ENCODE results near the gene HGFAC.
"Not testable (repeated sequence)": the region's sequence is repeated elsewhere in the genome, so short reads cannot be mapped to it uniquely, and the experiment has no call there.

The HGFAC gene

GRCh38 chr4:3411190-3411589 is 30.6 kb upstream of the HGFAC start:
- not testable (repeated sequence) for DNase-seq (ENCODE audit: low spot score)

DNA sequence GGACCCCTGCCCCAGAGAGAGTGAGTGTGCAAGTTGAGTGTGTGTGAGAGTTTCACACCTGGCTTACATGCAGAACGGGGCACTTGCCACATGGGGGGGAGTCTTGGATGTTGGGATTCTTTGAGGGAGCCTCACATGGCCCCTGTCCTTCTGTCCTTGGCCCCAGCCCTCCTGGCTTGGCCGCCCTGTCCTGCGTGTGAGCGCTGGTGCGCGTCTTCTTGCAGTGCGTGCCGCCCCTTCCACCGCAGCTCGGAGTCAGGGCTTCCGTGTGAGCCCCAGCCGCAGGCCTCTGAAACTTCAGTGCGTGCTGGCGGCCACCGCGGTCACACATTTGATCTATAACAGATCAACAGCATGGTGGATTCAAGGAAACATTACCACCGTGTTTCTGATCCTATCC is 30.1 kb upstream of the HGFAC start:
- DNase-seq (ENCODE audit: low spot score), result no peak

- no peak for DNase-seq (ENCODE audit: low spot score)
These were observed 29.3 kb upstream of the HGFAC start for GRCh38 chr4:3412257-3413020.

DNA sequence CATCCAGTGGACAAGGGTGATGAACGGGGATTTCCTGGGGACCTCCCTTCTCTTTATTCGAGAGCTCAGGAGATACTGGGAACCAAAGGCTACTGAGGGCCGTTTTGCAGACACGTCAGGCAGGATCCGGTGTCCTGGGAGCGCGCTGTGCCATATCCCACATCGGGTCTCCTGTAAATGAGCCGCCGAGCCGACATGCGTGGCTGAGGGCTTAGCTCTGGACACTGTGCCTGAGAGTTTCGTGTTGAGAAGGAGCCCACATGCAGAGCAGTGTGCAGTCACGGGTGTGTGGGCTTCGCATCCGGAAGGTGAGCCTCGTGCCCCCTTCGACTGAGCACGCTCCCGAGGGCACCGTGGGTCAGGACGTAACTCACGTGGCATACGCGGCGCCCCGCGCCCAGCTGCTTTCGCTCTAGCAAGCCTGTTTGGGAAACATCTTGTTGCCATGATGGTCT is 28.5 kb upstream of the HGFAC start:
- no peak for DNase-seq (ENCODE audit: low spot score)

- DNase-seq (ENCODE audit: low spot score), result no peak
These were observed 27.9 kb upstream of the HGFAC start for GRCh38 chr4:3413675-3414420.

DNA sequence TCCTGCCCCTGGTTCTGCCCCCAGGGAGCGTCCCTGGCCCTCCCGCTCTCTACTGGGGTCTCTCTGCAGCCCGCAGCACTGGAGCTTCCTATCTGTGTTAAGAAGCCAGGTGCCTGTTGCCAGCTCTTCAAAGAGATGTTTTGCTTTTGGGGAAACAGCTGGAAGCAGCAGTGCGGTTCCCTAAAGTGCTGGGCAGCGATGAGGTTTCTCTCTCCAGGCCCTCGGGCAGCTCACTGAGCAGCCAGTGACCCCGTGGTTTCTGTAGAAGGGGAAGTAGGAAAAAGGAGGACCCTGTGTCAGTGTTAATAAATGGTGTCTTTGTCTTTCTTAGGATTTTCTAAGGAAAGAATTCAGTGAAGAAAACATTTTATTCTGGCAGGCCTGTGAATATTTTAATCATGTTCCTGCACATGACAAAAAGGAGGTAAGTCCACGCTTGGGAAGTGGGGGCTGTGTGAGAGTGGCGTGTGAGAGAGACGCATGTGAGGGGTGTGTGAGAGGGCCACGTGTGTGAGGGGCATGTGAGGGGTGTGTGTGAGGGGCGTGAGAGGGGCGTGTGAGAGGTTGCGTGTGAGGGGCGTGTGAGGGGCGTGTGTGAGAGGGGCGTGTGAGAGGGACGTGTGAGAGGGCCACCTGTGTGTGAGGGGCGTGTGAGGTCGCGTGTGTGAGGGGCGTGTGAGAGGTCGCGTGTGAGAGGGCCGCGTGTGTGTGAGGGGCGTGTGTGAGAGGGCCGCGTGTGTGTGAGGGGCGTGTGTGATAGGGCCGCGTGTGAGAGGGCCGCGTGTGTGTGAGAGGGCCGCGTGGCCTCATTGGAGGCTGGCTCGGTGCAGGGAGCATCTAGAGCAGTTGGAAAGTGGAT is 27.1 kb upstream of the HGFAC start:
- no peak for DNase-seq (ENCODE audit: low spot score)

DNA sequence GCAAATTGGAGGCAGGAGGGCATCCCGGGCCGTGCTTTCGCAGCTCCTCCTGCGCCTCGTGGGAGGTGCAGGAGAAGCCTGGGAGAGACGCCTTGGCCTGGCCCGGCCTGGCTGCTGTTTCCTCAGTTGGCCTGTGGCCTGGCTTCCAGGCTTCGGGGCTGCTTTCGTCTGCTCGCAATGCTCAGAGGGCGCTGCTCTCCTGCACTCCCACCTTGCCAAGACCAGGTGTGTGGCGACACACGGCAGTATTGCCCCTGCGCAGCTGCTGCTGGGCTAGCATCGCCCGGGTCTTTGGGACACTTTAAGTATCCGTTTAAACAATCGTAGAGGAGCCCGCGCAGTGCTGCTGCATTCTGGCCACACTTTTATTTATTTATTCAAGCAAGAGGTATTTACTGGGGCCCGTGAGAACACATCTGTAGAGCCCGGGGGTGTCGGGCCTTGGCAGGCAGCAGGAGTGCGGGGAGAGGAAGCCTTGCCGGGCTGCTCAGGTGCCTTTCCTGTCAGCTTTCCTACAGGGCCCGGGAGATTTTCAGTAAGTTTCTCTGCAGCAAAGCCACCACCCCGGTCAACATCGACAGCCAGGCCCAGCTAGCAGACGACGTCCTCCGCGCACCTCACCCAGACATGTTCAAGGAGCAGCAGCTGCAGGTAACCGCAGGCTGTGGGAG is 26.2 kb upstream of the HGFAC start:
- no peak for DNase-seq (ENCODE audit: low spot score)

GRCh38 chr4:3416270-3416669 is 25.5 kb upstream of the HGFAC start:
- no peak for DNase-seq (ENCODE audit: low spot score)

DNA sequence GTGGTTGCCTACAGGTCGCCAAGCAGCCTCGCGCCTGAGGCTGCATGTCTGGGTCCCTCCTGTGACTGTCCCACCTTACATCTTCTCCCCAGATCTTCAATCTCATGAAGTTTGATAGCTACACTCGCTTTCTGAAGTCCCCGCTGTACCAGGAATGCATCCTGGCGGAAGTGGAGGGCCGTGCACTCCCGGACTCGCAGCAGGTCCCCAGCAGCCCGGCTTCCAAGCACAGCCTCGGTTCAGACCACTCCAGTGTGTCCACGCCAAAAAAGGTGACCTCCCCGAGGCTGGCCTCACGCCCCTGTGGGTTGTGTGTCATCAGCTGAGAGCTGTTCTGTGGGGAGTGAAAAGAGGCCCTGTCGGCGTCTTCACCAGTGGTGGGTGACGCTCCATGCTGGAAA is 24.9 kb upstream of the HGFAC start:
- DNase-seq (ENCODE audit: low spot score), result no peak

GRCh38 chr4:3417448-3417847 is 24.3 kb upstream of the HGFAC start:
- DNase-seq (ENCODE audit: low spot score), result no peak

- DNase-seq (ENCODE audit: low spot score), result no peak
These were observed 23.6 kb upstream of the HGFAC start for GRCh38 chr4:3418029-3418762.

DNA sequence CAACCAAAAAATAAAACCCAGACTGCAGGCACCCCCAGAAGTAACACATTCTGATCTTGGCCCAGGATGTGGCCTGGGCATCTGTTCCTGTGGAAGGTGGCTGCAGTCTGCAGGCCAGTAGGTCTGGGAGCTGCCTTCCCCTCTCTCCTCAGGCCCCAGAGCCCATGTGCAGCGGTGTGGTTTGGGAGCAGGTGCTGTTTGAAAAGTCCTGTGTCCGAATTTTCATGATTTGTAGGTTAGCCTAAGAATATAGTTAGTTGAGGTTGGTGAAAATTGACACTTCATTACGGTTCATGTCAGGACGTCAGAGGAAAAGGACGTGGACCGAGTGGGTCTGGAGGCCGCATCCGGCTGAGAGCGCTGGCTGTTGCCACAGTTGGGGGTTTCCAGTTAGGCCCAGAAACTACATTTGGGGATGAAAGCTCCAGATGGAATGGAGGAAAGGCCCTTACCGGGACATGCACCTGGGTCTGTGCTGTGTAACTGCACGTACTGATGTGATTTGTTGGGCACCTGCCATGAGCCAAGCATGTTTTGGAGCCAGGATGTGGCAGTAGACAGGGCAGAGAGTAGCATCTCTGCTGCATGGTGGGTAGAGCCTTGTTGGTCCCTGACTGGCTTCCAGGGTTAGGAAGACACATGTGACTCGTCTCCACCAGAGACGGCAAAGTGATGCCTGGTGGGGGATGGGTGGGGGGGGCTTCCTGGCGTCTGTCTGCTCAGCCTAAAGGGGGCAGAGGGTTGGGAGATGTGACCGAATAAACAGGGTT is 21.7 kb upstream of the HGFAC start:
- DNase-seq (ENCODE audit: low spot score), result no peak

DNA sequence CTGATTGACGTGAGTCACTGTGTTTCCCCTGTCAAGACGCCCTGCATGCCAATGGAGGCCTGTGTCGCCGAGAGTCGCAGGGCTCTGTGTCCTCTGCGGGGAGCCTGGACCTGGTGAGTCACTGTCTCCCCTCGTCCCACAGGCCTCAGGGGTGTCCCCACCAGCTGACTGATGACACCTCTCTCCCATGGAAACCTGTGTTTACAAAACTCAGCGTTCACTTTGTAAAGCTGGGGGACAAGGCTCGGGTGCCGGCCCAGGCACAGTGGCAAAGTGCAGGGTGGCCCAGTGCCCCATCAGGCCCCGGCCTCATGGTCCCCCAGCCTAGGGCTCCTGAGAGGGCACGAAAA is 21.2 kb upstream of the HGFAC start:
- no peak for DNase-seq (ENCODE audit: low spot score)

DNA sequence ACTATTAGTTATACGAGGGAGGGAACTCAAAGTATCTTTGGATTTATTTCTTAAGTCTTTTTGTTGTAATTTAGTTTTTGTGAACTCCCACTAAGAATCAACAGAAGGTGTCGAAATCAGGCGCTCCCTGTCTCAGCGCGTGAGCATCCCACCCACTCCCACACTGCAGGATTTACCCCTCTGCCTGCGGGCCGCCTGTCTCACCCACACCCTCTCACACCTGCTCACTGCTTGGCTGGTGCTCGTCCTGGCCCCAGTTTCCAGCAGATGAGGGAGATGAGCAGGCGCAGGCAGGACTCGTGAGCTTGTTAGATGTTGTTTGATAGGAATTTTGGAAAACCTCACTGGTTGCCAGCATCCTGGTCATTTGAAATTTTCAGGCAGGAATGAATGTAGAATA is 20.8 kb upstream of the HGFAC start:
- DNase-seq (ENCODE audit: low spot score), result no peak

DNA sequence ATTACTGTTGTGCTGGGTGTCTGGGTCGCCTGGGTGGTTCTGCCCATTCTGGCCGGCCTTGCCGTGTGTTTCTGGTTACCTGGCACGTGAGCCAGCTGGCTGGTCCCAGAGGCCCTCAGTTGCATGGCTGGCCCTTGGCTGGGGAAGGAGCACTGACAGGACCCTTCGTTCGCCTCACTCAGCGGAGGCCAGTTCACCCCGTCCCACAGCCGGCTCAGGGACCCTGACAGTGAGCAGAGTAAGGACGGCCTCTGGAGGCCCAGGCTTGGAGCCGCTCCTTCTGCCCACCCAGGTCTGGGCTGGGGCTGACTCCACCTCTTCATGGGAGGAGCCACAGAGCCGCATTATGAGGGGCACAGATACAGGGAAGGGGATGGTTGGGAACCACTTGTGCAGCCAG is 20.3 kb upstream of the HGFAC start:
- no peak for DNase-seq (ENCODE audit: low spot score)

DNA sequence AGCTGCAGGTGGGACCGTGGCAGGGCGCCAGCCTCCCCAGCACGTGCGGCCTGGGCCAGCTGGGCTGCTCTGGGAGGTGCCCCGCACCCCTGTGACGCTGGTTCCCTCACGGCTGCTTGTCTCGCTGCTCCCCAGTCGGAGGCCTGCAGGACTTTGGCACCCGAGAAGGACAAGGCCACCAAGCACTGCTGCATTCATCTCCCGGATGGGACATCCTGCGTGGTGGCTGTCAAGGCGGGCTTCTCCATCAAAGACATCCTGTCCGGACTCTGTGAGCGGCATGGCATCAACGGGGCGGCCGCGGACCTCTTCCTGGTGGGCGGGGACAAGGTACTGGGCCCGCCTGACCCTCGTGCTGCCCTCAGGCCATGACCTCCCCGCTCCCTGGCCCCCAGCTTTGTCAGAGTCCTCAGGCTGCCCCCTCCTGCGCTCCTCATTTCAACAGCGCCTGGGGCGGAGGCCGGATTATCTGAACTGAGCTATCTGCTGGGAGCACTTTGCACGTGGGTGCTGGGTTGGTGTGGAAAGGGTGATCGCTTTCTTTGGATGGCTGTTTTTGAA is 19.4 kb upstream of the HGFAC start:
- no peak for DNase-seq (ENCODE audit: low spot score)

GRCh38 chr4:3422808-3423297 is 18.9 kb upstream of the HGFAC start:
- no peak for DNase-seq (ENCODE audit: low spot score)

DNA sequence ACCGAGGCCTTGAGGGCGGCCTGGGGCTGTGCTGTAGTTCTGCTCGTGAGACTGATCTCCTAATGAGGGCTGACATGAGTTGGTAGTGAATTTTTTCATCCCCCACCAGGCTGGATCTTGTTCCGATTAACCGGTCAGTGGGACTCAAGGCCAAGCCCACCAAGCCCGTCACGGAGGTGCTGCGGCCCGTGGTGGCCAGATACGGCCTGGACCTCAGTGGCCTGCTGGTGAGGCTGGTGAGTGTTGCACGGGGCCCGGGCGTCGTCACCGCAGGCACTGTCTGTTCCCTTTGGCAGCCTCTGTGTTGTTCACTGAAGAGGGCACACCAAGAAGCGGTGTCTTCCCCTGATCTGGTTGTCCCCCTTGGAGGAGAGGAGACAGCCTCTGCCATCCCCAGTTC is 18.4 kb upstream of the HGFAC start:
- DNase-seq (ENCODE audit: low spot score), result no peak

- DNase-seq (ENCODE audit: low spot score), result no peak
These were observed 17.8 kb upstream of the HGFAC start for GRCh38 chr4:3423952-3424351.

DNA sequence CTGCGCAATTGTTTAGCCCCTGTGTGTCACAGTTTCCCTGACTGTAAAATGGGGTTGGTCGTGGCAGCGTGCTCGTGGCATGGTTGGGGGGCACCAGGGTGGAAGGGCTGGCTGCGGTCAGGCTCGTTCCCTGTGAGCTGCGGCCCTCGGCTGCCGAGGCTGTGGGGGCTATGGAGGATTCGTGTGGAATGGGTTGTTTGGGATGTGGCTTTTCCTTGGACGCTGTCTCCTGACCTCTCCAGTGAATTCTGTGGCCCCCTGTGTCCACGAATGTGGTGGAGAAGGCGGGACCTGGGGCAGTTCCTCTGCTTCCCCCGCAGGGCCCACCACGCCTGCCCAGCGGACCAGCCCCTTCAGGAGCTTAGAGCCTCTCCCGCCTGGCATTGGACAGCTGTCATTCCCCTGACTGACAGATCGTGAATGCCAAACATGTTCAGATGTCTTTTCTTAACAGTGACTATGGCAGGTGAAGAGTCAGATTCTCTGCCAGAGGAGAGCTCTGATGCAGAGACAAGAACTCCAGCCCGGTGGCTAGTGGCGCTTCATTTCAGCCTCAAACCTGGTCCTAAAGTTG is 17.2 kb upstream of the HGFAC start:
- DNase-seq (ENCODE audit: low spot score), result no peak
